Activated CD4-positive, alpha-beta T cell treated with anti-CD3 and anti-CD28 coated beads for 36 hours (primary cell): ENCODE data around the gene SUSD3. TPM values are rescaled to one million over a fixed set of nuclear protein-coding genes. Genes with fewer than 3 reads are reported as not detected.

ENCODE experiments used
- ATAC-seq: fragments of 200-7000 bp; cut with Tn5 transposase; one replicate; pipeline ENCODE4 v1.10.0; 2021; ENCODE audit warnings: mild to moderate bottlenecking, moderate library complexity
- CTCF ChIA-PET: fragments of 350-600 bp; sonication (Branson Sonifier 250); formaldehyde crosslinking; loops from one replicate; lab custom pipeline; 2021; ENCODE audit warnings: antibody characterized with exemption; lab: Charles Lee
- POLR2A ChIA-PET: fragments of 350-600 bp; sonication (Branson Sonifier 250); formaldehyde crosslinking; loops from one replicate; lab custom pipeline; 2021; ENCODE audit warnings: antibody characterized with exemption, inconsistent platforms; lab: Charles Lee
- DNase-seq: peaks from one replicate; pipeline ENCODE4 v3.0.0-alpha.2; 2020
- H3K27ac Mint-ChIP-seq: one replicate; pipeline ENCODE4 v1.8.0; 2021; ENCODE audit warnings: mixed read lengths
- H3K27me3 Mint-ChIP-seq: one replicate; pipeline ENCODE4 v1.8.0; 2021; ENCODE audit warnings: mixed read lengths
- H3K36me3 Mint-ChIP-seq: one replicate; pipeline ENCODE4 v1.8.0; 2021; ENCODE audit warnings: low read depth, mixed read lengths
- H3K4me1 Mint-ChIP-seq: one replicate; pipeline ENCODE4 v1.8.0; 2021; ENCODE audit warnings: mixed read lengths
- H3K4me3 Mint-ChIP-seq: one replicate; pipeline ENCODE4 v1.8.0; 2021; ENCODE audit warnings: mild to moderate bottlenecking, moderate library complexity, mixed read lengths
- H3K9me3 Mint-ChIP-seq: one replicate; pipeline ENCODE4 v1.8.0; 2021; ENCODE audit warnings: low read depth, mixed read lengths
- intact Hi-C, 2 experiments: fragments of 100-400 bp; cut with DNase I in 1 of 2; cut with micrococcal nuclease in 1 of 2; formaldehyde crosslinking; loops; one replicate each; pipeline versions ENCODE4 v1.14.2 to v1.15.1; 2022 to 2024; cut with DNase I, micrococcal nuclease
- total RNA-seq, 2 experiments: library from RNA; stranded (reverse); gene quantifications; one replicate each; pipeline ENCODE4 v1.2.3, GENCODE V29; 2021

The SUSD3 gene
- total RNA-seq, 2 experiments from 2014 or later = 51.4 to 57.9 TPM

DNA sequence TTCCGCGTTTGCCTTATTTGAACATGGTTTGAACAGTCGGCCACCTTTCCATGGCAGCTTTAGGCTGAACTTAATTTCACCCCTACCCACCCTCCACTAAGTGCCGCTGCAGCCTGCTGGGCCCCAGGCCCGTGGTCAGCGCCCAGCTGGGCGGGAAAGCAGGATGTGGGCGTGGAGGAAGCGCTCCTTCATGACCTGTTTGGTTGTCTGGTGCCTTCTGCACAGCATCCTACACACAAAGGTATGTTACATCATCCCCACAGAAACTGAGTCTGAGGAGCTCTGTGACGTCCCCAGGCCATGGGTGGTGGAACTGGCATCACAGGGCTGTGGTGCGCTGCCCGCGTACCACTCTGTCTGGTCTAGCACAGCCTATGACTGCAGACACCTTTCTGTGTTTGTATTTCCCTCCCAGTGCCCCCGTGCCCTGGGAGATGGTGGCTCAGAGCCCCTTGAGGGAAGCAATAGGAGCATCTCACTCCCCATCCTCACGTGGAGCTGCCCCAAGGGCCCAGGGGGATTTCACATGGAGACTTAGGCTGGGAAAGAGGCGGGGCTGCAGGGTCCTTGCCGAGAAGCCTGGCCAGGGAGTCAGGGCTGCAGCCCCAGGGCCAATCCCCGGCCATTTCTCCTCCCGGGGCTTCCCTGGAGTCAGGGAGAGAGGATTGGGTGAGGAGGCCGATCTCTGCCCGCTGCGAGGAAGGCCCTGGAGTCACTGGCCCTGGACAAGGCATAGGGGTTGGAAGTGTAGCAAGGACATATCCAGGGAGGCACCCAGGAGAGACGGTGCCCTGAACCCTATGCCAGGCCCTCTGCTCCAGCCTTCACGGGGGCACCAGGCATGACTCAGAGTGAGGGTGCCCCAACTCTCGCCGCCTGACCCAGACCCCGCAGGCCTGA lies 37.5 kb upstream of the SUSD3 start:
- intact Hi-C loops = no loop called here
- H3K9me3 Mint-ChIP-seq = no peaks in the 10 kb centered on the region
- H3K4me3 Mint-ChIP-seq = no peak overlapping the region
- no peaks in the 10 kb centered on the region for H3K27me3 Mint-ChIP-seq
- POLR2A ChIA-PET = interaction anchor here (0.7 kb wide), 1 partner anchor 56 kb away, joined by 3 read pairs; no protein-coding TSS in a partner anchor
- H3K27ac Mint-ChIP-seq = peak overlapping the region; percentile 86
- CTCF ChIA-PET = interaction anchor here (1.4 kb wide), 1 partner anchor 17 kb away, joined by 4 read pairs; no protein-coding TSS in a partner anchor
- peaks cover 50% of the 10 kb centered on the region for H3K4me1 Mint-ChIP-seq
- DNase-seq = peak; percentile 65
- peaks cover 49% of the 10 kb centered on the region for H3K36me3 Mint-ChIP-seq
- ATAC-seq = peak; percentile 77

DNA sequence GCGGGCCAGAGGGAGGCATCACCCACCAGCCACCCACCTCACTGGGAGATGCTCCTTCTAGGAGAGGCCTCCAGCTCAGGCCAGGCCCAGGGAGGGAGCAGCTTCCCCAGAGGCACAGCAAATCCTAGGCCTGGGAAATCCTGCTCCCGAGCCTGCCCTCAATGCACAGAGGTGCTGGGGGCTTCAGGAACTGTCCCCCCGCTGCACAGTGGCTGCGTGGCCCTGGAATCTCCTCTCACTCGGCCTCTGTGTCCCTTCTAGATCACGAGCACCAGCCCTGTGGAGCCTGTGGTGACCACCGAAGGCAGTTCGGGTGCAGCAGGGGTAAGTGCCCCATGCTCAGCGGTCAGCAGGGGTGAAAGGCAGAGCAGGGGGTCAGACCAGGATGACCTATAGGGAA lies 36.4 kb upstream of the SUSD3 start:
- intact Hi-C loops = no loop called here
- POLR2A ChIA-PET = interaction anchor here (0.6 kb wide), 1 partner anchor 1156 kb away, joined by 3 read pairs; no protein-coding TSS in a partner anchor
- H3K27ac Mint-ChIP-seq = peak overlapping the region; percentile 39

DNA sequence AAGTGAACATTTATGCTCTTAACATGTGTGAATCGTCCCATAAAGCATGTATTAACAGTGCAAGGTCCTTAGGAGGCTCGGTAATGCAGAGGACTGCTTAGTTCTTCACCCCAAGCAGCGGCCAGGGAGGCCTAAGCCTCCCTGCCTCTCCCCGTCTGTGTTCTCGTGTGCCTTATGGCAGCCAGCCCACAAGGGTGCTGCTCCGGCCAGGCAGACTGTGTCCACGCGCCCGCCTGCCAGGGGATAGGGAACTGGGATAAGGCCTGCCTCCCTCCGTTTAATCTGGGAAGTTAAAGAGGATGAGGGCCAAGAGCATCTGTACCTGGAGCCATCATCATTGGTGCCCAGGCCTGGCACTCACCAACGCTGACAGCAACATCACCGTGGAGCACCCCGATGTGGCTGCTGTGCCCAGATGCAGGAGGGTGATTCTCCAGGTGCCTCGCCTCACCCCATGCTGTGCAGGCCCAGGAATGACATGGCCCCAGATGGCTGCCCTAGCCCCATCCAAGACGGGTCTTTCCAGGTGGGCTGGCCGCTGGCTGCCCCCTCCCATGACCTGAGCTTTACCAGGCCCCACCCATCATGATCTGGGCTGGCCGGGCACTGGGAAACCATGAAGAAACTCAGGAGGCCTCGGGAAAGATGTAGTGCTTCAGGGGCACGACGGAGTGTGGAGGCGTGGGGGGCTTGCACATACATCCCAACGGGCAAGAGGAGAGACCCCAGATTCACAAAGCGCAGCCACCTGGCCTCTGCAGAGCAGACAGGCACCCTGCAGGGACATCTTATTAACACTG lies 35.6 kb upstream of the SUSD3 start:
- peaks cover 41% of the 10 kb centered on the region for H3K36me3 Mint-ChIP-seq
- H3K4me3 Mint-ChIP-seq = no peak overlapping the region
- peak overlapping the region; percentile 39 for H3K27ac Mint-ChIP-seq
- intact Hi-C loops = no loop called here
- peaks cover 69% of the 10 kb centered on the region for H3K4me1 Mint-ChIP-seq
- no peak for DNase-seq
- H3K27me3 Mint-ChIP-seq = no peaks in the 10 kb centered on the region
- H3K9me3 Mint-ChIP-seq = no peaks in the 10 kb centered on the region
- ChIA-PET CTCF (interaction anchor here (0.7 to 1.2 kb wide), 2 partner anchors 14 to 20 kb away, joined by 3 to 4 read pairs; no protein-coding TSS in a partner anchor), POLR2A (no interaction called here)
- ATAC-seq = no peak

More for the DNA sequence above, 36.4 kb upstream of the SUSD3 start:
- H3K27me3 Mint-ChIP-seq = no peaks in the 10 kb centered on the region
- CTCF ChIA-PET = interaction anchor here (1.2 kb wide), 1 partner anchor 19 kb away, joined by 3 read pairs; no protein-coding TSS in a partner anchor
- no peaks in the 10 kb centered on the region for H3K9me3 Mint-ChIP-seq
- H3K4me3 Mint-ChIP-seq = no peak overlapping the region
- H3K4me1 Mint-ChIP-seq = peaks cover 61% of the 10 kb centered on the region
- no peak for DNase-seq
- peaks cover 49% of the 10 kb centered on the region for H3K36me3 Mint-ChIP-seq
- ATAC-seq = no peak

DNA sequence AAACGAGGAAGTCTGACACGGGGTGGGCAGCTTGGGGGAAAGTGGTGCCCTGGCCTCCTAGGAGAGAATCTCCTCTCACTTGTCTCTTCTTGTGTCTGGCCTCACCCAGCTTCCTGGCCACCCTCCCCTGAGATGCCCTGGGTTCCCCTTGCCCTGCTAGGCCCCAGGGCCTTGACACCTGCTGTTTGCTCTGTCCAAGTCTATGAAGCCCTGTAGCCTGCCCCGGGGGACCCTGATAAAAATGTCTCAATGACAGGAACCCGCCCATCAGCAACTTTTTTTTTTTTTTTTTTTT lies 35.0 kb upstream of the SUSD3 start:
- peaks cover 72% of the 10 kb centered on the region for H3K4me1 Mint-ChIP-seq
- ChIA-PET CTCF (interaction anchor here (0.7 to 1.1 kb wide), 2 partner anchors 14 to 32 kb away, joined by 3 to 4 read pairs; no protein-coding TSS in a partner anchor), POLR2A (no interaction called here)
- DNase-seq = no peak
- H3K4me3 Mint-ChIP-seq = no peak overlapping the region
- H3K27me3 Mint-ChIP-seq = no peaks in the 10 kb centered on the region
- peak overlapping the region; percentile 21 for H3K27ac Mint-ChIP-seq
- H3K36me3 Mint-ChIP-seq = peaks cover 38% of the 10 kb centered on the region
- intact Hi-C loops = no loop called here
- no peaks in the 10 kb centered on the region for H3K9me3 Mint-ChIP-seq
- no peak for ATAC-seq

DNA sequence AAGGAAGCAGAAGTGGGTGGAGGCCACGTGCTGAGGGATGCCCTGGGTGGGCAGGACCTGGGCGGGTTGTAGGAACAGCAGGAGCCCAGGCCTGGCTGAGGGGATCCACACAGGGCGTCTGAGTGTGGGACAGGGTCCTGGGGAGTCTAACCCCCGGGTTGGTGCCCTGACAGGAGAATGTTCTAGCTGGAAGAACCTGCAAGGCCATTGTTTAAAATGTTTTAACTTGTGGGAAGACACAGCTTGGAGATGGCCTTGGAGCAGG lies 33.9 kb upstream of the SUSD3 start:
- intact Hi-C loops = no loop called here
- H3K36me3 Mint-ChIP-seq = peaks cover 31% of the 10 kb centered on the region
- no peak overlapping the region for H3K4me3 Mint-ChIP-seq
- ChIA-PET POLR2A (no interaction called here), CTCF (interaction anchor here (0.6 to 2.3 kb wide), 5 partner anchors 21 to 106 kb away, joined by 3 to 9 read pairs (median 4); no protein-coding TSS in a partner anchor)
- H3K27me3 Mint-ChIP-seq = no peaks in the 10 kb centered on the region
- DNase-seq (no peak), ATAC-seq (no peak)
- no peaks in the 10 kb centered on the region for H3K9me3 Mint-ChIP-seq
- peak overlapping the region; percentile 75 for H3K27ac Mint-ChIP-seq
- peaks cover 75% of the 10 kb centered on the region for H3K4me1 Mint-ChIP-seq

DNA sequence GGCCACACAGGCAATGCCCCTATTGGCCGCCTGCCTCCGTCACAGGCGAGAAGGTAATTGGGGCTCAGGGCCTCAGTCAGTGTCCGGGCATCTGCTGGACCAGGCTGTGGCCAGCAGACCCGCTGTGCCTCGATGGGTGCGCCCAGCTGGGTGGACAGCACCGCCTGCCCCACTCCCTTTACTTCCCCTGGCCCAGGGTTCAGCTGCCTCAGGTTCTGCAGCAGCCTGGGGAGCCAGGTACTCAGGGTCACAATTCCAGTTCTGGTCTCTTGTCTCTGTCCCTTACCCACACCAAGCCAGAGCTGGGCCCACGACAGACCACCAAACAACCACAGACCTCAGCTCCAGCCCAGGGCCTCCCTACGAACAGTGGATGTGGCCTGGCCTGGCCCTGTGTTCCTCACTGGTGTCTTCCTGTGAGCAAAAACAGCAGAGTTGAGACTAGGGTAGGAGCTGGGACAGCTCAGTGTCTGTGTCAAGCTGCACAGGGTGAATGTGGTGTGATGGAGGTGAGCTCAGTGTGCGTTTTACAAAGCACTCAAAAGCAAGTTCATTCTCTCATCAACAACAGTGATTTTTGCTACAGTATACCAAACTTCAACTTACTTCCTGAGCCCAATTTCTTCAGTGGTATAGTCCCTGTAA lies 33.4 kb upstream of the SUSD3 start:
- H3K9me3 Mint-ChIP-seq = no peaks in the 10 kb centered on the region
- H3K27ac Mint-ChIP-seq = peak overlapping the region; percentile 83
- DNase-seq (no peak), ATAC-seq (no peak)
- H3K36me3 Mint-ChIP-seq = peaks cover 35% of the 10 kb centered on the region
- ChIA-PET CTCF (interaction anchor here (0.6 to 2.3 kb wide), 6 partner anchors 9 to 84 kb away, joined by 3 to 9 read pairs (median 4); no protein-coding TSS in a partner anchor), POLR2A (interaction anchor here (0.5 to 1.6 kb wide), 2 partner anchors 12 to 1032 kb away, joined by 3 to 4 read pairs; no protein-coding TSS in a partner anchor)
- H3K4me1 Mint-ChIP-seq = peaks cover 80% of the 10 kb centered on the region
- H3K27me3 Mint-ChIP-seq = no peaks in the 10 kb centered on the region
- intact Hi-C loops = loop anchor here in 1 of 2 experiments (5.0 kb wide), 1 partner anchor 37 kb away; no protein-coding TSS in a partner anchor
- H3K4me3 Mint-ChIP-seq = no peak overlapping the region

DNA sequence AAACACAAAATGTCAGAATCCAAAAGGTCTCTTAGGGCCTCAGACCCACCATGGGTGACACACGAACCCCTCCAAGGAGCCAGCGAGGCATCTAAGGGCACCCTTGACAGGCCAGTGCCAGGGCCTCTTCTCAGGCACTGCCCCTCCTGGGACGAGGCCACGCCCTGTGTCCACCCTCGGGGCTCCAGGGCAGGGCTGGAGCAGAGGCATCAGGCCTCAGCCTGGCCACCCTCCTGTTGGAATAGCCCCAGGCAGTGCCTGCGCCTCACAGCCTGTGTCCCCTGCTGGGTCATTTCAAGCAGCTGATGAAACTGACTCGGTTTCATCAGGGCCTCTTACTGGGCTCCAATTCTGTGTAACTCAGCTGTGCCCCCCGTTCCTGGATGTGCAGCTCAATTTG lies 32.8 kb upstream of the SUSD3 start:
- H3K4me3 Mint-ChIP-seq = no peak overlapping the region

DNA sequence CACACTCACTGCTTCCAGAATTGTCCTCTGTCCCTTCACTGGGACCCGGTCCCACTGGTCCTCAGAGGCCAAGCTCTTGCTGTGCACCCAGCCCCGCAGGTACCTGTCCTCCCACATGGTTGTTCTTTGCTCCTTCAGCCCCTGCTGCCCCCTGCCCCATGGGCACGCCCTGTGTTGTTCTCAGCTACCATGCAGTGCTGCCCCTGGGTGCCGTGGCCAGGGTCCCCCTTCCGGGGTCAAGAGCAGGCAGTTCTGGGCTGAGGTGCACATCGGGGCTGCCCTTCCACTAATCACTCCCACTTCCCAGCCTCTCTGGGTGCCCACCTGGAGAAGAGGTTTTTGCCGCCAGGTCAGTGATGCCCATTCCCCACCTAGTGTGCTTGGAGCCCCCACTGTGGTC lies 31.9 kb upstream of the SUSD3 start:
- CTCF ChIA-PET = interaction anchor here (0.6 to 2.3 kb wide), 6 partner anchors 10 to 53 kb away, joined by 3 to 9 read pairs (median 3); no protein-coding TSS in a partner anchor
- Mint-ChIP-seq H3K4me3 (no peak overlapping the region), H3K27ac (peak overlapping the region; percentile 96), H3K36me3 (peaks cover 45% of the 10 kb centered on the region), H3K4me1 (peaks cover 78% of the 10 kb centered on the region), H3K27me3 (no peaks in the 10 kb centered on the region), H3K9me3 (no peaks in the 10 kb centered on the region)
- POLR2A ChIA-PET = interaction anchor here (1.6 kb wide), 1 partner anchor 13 kb away, joined by 4 read pairs; no protein-coding TSS in a partner anchor
- intact Hi-C loops = loop anchor here in 1 of 2 experiments (5.0 kb wide), 1 partner anchor 36 kb away; no protein-coding TSS in a partner anchor
- ATAC-seq = no peak
- no peak for DNase-seq

More for the DNA sequence above, 32.8 kb upstream of the SUSD3 start:
- ATAC-seq (no peak), DNase-seq (no peak)
- no peaks in the 10 kb centered on the region for H3K9me3 Mint-ChIP-seq
- POLR2A ChIA-PET = interaction anchor here (0.5 to 1.6 kb wide), 2 partner anchors 13 to 1031 kb away, joined by 3 to 4 read pairs; no protein-coding TSS in a partner anchor
- H3K4me1 Mint-ChIP-seq = peaks cover 78% of the 10 kb centered on the region
- H3K27ac Mint-ChIP-seq = peak overlapping the region; percentile 83
- intact Hi-C loops = loop anchor here in 1 of 2 experiments (5.0 kb wide), 1 partner anchor 37 kb away; no protein-coding TSS in a partner anchor
- H3K27me3 Mint-ChIP-seq = no peaks in the 10 kb centered on the region
- CTCF ChIA-PET = interaction anchor here (0.8 to 2.3 kb wide), 5 partner anchors 16 to 83 kb away, joined by 3 to 9 read pairs (median 4); no protein-coding TSS in a partner anchor
- peaks cover 40% of the 10 kb centered on the region for H3K36me3 Mint-ChIP-seq

DNA sequence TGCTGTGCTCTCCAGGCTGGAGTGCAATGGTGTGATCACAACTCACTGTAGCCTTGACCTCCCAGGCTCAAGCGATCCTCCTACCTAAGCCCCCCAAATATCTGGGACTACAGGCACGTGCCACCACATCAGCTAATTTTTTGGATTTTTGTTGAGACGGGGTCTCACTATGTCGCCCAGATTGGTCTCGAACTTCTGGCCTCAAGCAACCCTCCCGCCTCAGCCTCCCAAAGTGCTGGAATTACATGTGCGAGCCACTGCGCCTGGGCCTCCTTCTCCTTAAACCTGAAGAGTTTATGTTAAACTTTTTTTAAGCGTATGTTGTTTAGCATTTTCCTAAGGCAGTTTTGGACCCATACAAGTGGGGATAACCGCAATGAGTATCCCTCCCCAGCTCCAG lies 30.8 kb upstream of the SUSD3 start:
- H3K36me3 Mint-ChIP-seq = peaks cover 44% of the 10 kb centered on the region
- H3K4me3 Mint-ChIP-seq = peak overlapping the region; percentile 51
- peaks cover 84% of the 10 kb centered on the region for H3K4me1 Mint-ChIP-seq
- ChIA-PET POLR2A (no interaction called here), CTCF (interaction anchor here (0.6 to 1.0 kb wide), 3 partner anchors 13 to 78 kb away, joined by 4 to 5 read pairs (median 4); no protein-coding TSS in a partner anchor)
- H3K27me3 Mint-ChIP-seq = no peaks in the 10 kb centered on the region
- intact Hi-C loops = loop anchor here (1.0 to 5.0 kb wide), 4 partner anchors 32 to 73 kb away; no protein-coding TSS in a partner anchor
- ATAC-seq = no peak
- H3K9me3 Mint-ChIP-seq = no peaks in the 10 kb centered on the region
- DNase-seq = no peak
- peak overlapping the region; percentile 96 for H3K27ac Mint-ChIP-seq

DNA sequence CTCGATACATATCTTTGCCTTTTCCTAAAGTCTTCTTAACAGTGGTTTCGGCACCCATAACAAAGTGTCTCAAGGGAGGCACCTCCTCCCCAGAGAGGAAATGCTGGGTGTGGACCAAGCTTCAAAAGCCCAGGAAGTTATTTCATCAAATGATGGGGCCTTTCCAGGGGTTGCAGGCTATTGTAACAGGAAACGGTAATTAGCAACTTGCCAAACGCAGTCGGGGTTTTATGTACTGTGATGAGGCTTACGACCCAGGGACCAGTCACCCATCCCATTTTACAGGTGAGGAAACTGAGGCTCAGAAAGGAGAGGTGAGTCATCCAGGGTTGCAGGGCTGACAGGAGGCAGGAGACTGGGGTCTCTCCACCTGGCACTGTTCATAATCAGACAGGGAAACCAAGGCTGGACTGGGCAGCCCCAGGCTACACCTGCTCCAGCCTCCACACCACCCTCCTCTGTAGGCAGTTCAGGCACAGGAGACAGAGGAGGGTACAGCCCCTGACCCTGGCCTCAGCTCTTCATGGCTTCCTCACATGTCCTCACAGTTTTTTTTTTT lies 30.0 kb upstream of the SUSD3 start:
- DNase-seq (peak; percentile 71), ATAC-seq (peak; percentile 86)
- peak overlapping the region; percentile 51 for H3K4me3 Mint-ChIP-seq
- ChIA-PET POLR2A (interaction anchor here (0.6 to 0.7 kb wide), 2 partner anchors 12 to 421 kb away, joined by 3 to 4 read pairs; no protein-coding TSS in a partner anchor), CTCF (interaction anchor here (0.6 to 1.0 kb wide), 5 partner anchors 13 to 492 kb away, joined by 3 to 5 read pairs (median 4); no protein-coding TSS in a partner anchor)
- intact Hi-C loops = loop anchor here (1.0 to 5.0 kb wide), 4 partner anchors 31 to 74 kb away; no protein-coding TSS in a partner anchor
- peaks cover 36% of the 10 kb centered on the region for H3K36me3 Mint-ChIP-seq
- H3K4me1 Mint-ChIP-seq = peaks cover 80% of the 10 kb centered on the region
- H3K27ac Mint-ChIP-seq = peak overlapping the region; percentile 96
- no peaks in the 10 kb centered on the region for H3K9me3 Mint-ChIP-seq
- no peaks in the 10 kb centered on the region for H3K27me3 Mint-ChIP-seq
